Panc1 (cell line): ENCODE results near the gene OR51B5. TPM values are rescaled to one million over a fixed set of nuclear protein-coding genes. Genes with fewer than 3 reads are reported as not detected.

Experiments used
- ATAC-seq: fragments of 200-7000 bp; cut with Tn5 transposase; 2 replicates; pipeline ENCODE4 v1.9.1; 2020; ENCODE audit warnings: mild to moderate bottlenecking, moderate library complexity
- BruUV-seq: library from RNA; stranded (reverse); fragments of 400-500 nt; replicated peaks from 2 replicates; lab custom pipeline; 2021; lab: Mats Ljungman, UMichigan
- CTCF ChIA-PET: fragments of 300-600 bp; sonication (Branson Sonifier 250); formaldehyde crosslinking; loops from one replicate; lab custom pipeline; 2022; ENCODE audit warnings: antibody characterized with exemption; lab: Charles Lee
- POLR2A ChIA-PET: fragments of 300-600 bp; sonication (Branson Sonifier 250); formaldehyde crosslinking; loops from one replicate; lab custom pipeline; 2022; ENCODE audit warnings: antibody characterized with exemption; lab: Charles Lee
- DNase-seq: peaks from one replicate; pipeline ENCODE4 v3.0.0-alpha.2; 2010; ENCODE audit warnings: low read depth, low spot score
- H3K27ac ChIP-seq: 2 replicates; pipeline ENCODE4 v1.5.1; 2011; ENCODE audit warnings: mild to moderate bottlenecking, low read length, inconsistent platforms
- H3K27me3 ChIP-seq: fragments of 200-500 bp; sonication (Bioruptor generic); 2 replicates; pipeline ENCODE4 v1.6.0; 2014; ENCODE audit warnings: low read length, inconsistent platforms; ENCODE audit not compliant: control insufficient read depth, insufficient read depth
- H3K36me3 ChIP-seq: fragments of 200-500 bp; sonication (Bioruptor generic); 2 replicates; pipeline ENCODE4 v1.5.1; 2014; ENCODE audit warnings: inconsistent platforms, mild to moderate bottlenecking, low read length, moderate library complexity; ENCODE audit not compliant: control insufficient read depth, insufficient read depth
- H3K4me1 ChIP-seq: 2 replicates; pipeline ENCODE4 v1.5.1; 2011; ENCODE audit warnings: inconsistent platforms, mild to moderate bottlenecking, low read length, moderate library complexity; ENCODE audit not compliant: control insufficient read depth, insufficient read depth
- H3K4me3 ChIP-seq, 2 experiments: 2 replicates each; pipeline ENCODE4 v1.5.1; 2011 to 2012; ENCODE audit warnings: low read depth in 2 of 2, low read length in 2 of 2, mild to moderate bottlenecking in 2 of 2, inconsistent platforms in 1 of 2, moderate library complexity in 1 of 2
- H3K9me3 ChIP-seq: fragments of 200-500 bp; sonication (Bioruptor generic); 2 replicates; pipeline ENCODE4 v1.5.1; 2014; ENCODE audit warnings: low read depth, mild to moderate bottlenecking, inconsistent platforms, low read length, moderate library complexity; ENCODE audit not compliant: control insufficient read depth, insufficient read depth
- CTCF ChIP-seq: fragments of 450-650 bp; IDR thresholded peaks from 2 replicates; pipeline ENCODE4 v1.5.1; 2017; ENCODE audit warnings: mild to moderate bottlenecking
- POLR2AphosphoS5 ChIP-seq: IDR thresholded peaks from 2 replicates; pipeline ENCODE4 v1.6.1; 2012; ENCODE audit warnings: mild to moderate bottlenecking, low read depth, low read length, moderate library complexity
- REST ChIP-seq, 2 experiments: IDR thresholded peaks; 2 replicates each; pipeline ENCODE4 v1.6.1; 2011 to 2012; ENCODE audit warnings: low read depth in 2 of 2, control low read depth in 1 of 2, low read length in 1 of 2, mild to moderate bottlenecking in 1 of 2, moderate library complexity in 1 of 2; ENCODE audit not compliant: insufficient read depth in 1 of 2
- SIN3A ChIP-seq: IDR thresholded peaks from 2 replicates; pipeline ENCODE4 v1.6.1; 2012; ENCODE audit warnings: low read depth, mild to moderate bottlenecking, low read length, moderate library complexity, borderline replicate concordance; ENCODE audit not compliant: insufficient read depth
- TCF7L2 ChIP-seq: IDR thresholded peaks from 2 replicates; pipeline ENCODE4 v1.6.1; 2011; ENCODE audit warnings: mild to moderate bottlenecking, low read depth, low read length, inconsistent platforms
- in situ Hi-C: cut with HindIII; loops from 2 replicates; pipeline ENCODE4 v1.10.0; 2016; ENCODE audit warnings: low sequenced_read_pairs, low pct_unique_long_range_greater_than_20kb
- intact Hi-C: fragments of 100-400 bp; cut with micrococcal nuclease; formaldehyde crosslinking; loops from one replicate; pipeline ENCODE4 v1.10.0; 2022; ENCODE audit not compliant: unreplicated experiment
- total RNA-seq: library from RNA; stranded (reverse); gene quantifications from one replicate; pipeline ENCODE4 v1.2.1, GENCODE V29; 2021; ENCODE audit not compliant: unreplicated experiment

Gene OR51B5
- total RNA-seq, 1 experiment from 2014 or later = not detected

GRCh38 chr11:5345831-5346230 is 2.5 kb upstream of the OR51B5 start:
- no peak overlapping the region for H3K4me3 ChIP-seq
- no peaks in the 10 kb centered on the region for H3K27me3 ChIP-seq
- no peaks in the 10 kb centered on the region for H3K36me3 ChIP-seq
- no peaks in the 10 kb centered on the region for H3K4me1 ChIP-seq
- no TSS peak for BruUV-seq
- in situ Hi-C loops (no loop called here), intact Hi-C loops (no loop called here)
- H3K27ac ChIP-seq = no peak overlapping the region
- POLR2A ChIA-PET = no interaction called here
- H3K9me3 ChIP-seq = no peaks in the 10 kb centered on the region
- CTCF ChIA-PET = no interaction called here
- ATAC-seq (no peak), DNase-seq (no peak)
- no peak for TF ChIP-seq CTCF
- TF ChIP-seq TCF7L2 = no peak
- no peak for TF ChIP-seq POLR2AphosphoS5
- TF ChIP-seq REST (IDR thresholded peaks at IDR 0.05; ENCODE audit: insufficient read depth in 1 of 2, low read depth in 2 of 2, low read length in 1 of 2) = no peak
- no peak for TF ChIP-seq SIN3A

GRCh38 chr11:5339771-5340322 is 3.5 kb downstream of the OR51B5 start:
- no peak for DNase-seq
- no peaks in the 10 kb centered on the region for H3K36me3 ChIP-seq

More at GRCh38 chr11:5339771-5340322, 3.5 kb downstream of the OR51B5 start:
- H3K27me3 ChIP-seq = no peaks in the 10 kb centered on the region
- no peaks in the 10 kb centered on the region for H3K4me1 ChIP-seq
- POLR2A ChIA-PET = no interaction called here
- in situ Hi-C loops = no loop called here
- no peak overlapping the region for H3K27ac ChIP-seq
- no peak for ATAC-seq
- BruUV-seq = no TSS peak
- no peak for TF ChIP-seq REST (IDR thresholded peaks at IDR 0.05; ENCODE audit: insufficient read depth in 1 of 2, low read depth in 2 of 2, low read length in 1 of 2)
- TF ChIP-seq TCF7L2 = no peak
- no peak for TF ChIP-seq CTCF
- no peak for TF ChIP-seq POLR2AphosphoS5
- no peak for TF ChIP-seq SIN3A
- CTCF ChIA-PET = no interaction called here
- intact Hi-C loops = no loop called here
- H3K4me3 ChIP-seq = no peak overlapping the region
- no peaks in the 10 kb centered on the region for H3K9me3 ChIP-seq
